Measurements from ENCODE around the gene LCP2.
"Not testable (repeated sequence)": the region's sequence is repeated elsewhere in the genome, so short reads cannot be mapped to it uniquely, and the experiment has no call there.

Gene LCP2

DNA sequence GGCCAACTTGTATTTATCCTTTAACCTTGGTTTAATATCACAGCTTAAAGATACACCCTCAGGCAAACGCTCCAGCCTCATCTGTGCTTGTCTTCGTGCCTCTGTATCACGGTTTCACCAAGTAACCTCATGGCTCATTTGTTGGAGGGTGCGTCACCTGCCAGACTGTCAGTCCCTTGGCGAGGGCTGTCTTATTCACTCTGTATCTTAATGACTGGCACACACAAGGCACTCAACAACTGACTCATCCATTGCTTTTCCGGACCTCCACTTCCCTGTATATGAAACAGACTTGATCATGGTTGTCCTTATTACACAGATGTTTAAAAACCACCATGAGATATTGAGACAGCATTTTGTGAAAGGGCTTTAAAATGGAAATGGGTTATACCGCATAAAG lies 28.0 kb downstream of the LCP2 start:
- DNase-seq: peak; percentile 53 to 68

DNA sequence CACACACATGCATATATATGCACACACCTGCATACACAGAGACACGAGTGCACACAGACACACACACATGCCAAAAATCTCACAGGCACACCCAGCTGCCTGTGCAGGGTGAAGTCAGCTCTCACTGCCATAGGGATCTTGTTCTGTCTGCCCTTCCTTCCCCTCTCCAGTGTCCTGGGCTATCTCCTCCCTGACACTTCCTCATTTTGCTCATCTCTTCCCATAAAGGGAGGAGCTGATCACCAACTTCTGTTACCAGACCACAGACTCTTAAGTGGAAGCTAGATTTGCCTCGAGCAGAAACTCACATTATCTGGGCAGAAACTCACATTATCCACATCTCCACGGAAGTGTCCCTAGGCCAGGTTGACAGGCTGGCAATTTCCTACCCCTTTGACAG lies 28.7 kb downstream of the LCP2 start:
- peak in 1 of 2 donors; percentile 47 for DNase-seq

- no peak for DNase-seq
Measured at GRCh38 chr5:170268153-170268689, 29.4 kb downstream of the LCP2 start.

- DNase-seq: peak; percentile 87 to 88
Measured at GRCh38 chr5:170267431-170268152, 30.0 kb downstream of the LCP2 start.

- peak in 1 of 2 donors; percentile 59 for DNase-seq
Measured at GRCh38 chr5:170266570-170267381, 30.8 kb downstream of the LCP2 start.

- no peak for DNase-seq
Measured at GRCh38 chr5:170265522-170265921, 32.1 kb downstream of the LCP2 start.

- no peak for DNase-seq
Measured at GRCh38 chr5:170263906-170264305, 33.7 kb downstream of the LCP2 start.

- peak; percentile 51 to 75 for DNase-seq
Measured at GRCh38 chr5:170262061-170263045, 35.2 kb downstream of the LCP2 start.

- DNase-seq: no peak
Measured at GRCh38 chr5:170261528-170262043, 36.0 kb downstream of the LCP2 start.

- no peak for DNase-seq
Measured at GRCh38 chr5:170257370-170257769, 40.2 kb downstream of the LCP2 start.

DNA sequence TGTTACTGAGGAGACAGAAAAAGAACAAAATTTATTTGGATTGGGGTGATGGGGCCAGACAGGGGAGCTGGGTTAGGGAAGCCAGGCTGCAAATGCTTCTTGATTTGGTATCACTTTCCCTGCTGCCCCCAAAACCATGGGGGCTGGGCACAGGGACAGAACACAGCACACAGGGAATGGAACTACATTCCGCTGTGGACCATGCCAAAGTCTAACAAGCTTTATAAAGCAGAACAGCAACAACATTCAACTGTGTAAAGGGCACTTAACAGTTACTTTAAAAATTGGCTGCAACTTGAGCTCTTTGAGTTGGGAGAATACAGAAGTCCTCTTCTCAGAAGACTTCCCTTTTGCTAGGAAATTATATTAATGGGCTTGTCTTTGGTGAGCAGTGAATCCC lies 41.0 kb downstream of the LCP2 start:
- DNase-seq: no peak

DNA sequence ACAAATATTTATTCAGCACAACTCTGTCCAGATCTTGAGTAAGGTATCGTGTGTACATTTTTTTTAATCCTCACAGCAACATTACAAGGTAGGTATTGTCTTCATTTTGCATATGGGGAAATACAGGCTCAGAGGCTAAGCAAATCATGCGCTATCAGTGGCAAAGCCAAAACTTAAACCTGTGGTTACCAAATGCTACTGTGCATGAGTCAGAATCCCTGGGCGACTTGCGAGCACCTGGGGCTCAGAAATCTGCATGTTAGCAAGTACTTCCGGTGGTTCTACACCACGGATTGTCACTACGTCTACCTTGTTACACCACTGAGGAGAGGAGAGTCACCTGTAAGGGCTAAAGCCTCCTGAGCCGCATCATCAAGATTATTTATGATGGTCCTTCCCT lies 43.5 kb downstream of the LCP2 start:
- peak; percentile 73 to 82 for DNase-seq

DNA sequence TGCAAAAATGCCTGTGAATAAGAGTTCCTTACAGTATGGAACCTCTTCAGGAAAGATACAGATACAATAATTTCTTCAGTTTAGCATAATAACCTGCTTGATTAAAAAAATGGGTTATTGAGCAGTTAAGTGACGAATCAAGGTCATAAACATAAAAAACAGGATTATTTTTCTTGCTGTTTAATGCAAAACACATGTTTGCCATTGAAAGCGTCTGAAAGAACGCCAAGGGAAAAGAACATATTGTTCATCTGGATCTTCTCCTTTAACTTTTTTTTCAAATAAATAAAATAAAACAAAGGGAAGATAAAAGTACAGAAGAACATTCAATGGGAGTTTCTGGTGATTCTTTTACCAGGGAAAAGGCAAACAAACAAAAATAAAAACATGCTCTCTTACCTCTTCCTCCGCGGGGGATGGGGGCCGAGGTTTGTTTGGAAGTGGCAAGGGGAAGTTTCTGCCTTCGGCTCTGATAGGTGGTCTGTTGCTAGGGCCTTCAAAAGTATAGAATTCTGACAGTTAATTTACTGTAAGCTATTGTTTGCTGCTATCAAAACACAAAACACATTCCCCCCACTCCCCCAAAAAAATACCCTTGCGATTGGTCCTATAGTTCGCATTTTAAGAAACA lies 44.7 kb downstream of the LCP2 start:
- no peak for DNase-seq

DNA sequence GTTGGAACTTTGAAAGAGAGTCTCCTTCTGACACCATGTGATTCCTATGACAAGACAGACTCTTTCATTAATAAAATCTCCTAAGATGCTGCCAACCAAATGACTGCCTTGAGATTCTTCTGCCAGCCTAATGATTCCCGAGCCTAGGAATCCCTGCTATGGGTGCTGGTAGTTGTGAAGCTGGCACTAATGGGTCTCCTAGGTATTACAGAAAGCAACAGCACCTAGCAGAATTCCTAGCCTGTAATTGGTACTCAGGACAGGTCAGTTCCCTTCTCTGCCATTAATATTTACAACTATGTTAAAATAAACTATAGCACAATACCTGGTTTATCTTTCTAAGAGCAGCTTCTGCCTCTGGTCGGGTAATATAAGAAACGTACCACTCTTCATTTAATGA lies 45.5 kb downstream of the LCP2 start:
- no peak for DNase-seq

GRCh38 chr5:170251462-170251861 lies 46.1 kb downstream of the LCP2 start:
- DNase-seq: no peak

GRCh38 chr5:170250810-170251317 lies 46.7 kb downstream of the LCP2 start:
- no peak for DNase-seq

DNA sequence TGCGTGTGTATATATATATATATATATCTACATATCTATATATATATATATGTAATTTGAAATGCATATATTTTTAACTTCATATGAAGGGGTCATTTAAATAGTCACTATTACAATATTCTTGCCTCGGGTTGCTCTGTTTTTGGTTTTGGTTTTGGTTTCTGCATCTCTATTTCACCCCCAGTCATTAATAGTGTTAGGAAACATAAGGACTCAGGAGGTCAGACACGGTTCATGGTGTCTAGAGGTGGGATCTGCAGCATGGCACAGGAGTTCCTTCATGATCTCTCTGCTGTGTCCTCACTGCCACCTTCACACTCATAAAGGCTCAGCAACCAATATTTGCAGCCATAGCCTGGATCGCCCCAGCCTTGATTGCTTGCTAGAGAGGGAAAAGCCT lies 48.2 kb downstream of the LCP2 start:
- DNase-seq: no peak

- not testable (repeated sequence) for DNase-seq
Measured at GRCh38 chr5:170248931-170249227, 48.7 kb downstream of the LCP2 start.

- no peak for DNase-seq
Measured at GRCh38 chr5:170248172-170248930, 49.2 kb downstream of the LCP2 start.

GRCh38 chr5:170247363-170247762 lies 50.2 kb downstream of the LCP2 start:
- no peak for DNase-seq
